ENCODE data around the gene CDCA4. TPM values are rescaled to one million over a fixed set of nuclear protein-coding genes. Genes with fewer than 3 reads are reported as not detected.

CDCA4 gene
- total and polyA plus RNA-seq, 4 donors = 7.1 to 16.6 (median 9.4) TPM

DNA sequence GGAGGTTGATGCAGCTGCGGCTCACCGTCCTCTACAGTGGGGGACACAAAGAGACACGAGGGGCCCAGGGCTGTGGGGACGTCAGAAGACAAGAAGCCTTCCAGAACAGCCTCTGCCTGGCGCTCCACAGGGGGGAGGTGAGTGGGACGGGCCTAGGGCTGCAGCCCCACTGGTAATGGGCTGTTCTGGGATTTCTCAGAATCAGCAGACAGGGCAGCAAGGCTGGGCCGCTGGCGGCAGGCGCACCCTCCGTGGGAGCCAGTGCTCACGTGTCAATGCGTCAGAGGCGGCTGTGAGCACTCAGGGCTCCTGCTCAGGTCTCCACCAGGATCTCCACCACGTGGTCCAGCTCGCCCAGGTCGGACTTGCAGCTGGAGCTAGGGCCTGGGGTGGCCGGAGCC, 10.0 kb downstream of the CDCA4 start:
- Histone ChIP-seq H3K4me1 (ENCODE audit: control insufficient read depth, insufficient read depth, low read length) (peaks cover 24% of the 10 kb centered on the region), H3K36me3 (ENCODE audit: control insufficient read depth, insufficient read depth, low read length) (peaks cover 53% of the 10 kb centered on the region), H3K4me3 (ENCODE audit: low read depth, low read length) (no peak overlapping the region), H3K9me3 (ENCODE audit: control insufficient read depth, insufficient read depth, low read length) (no peaks in the 10 kb centered on the region), H3K27me3 (ENCODE audit: control insufficient read depth, insufficient read depth, low read length) (no peaks in the 10 kb centered on the region), H3K27ac (ENCODE audit: low read depth, low read length) (no peak overlapping the region)
- no peak for DNase-seq (ENCODE audit: low read depth in 4 of 6, low spot score in 6 of 6)
- 79% methylated on average over 17 of the region's 17 CpGs for WGBS (ENCODE audit: insufficient coverage)

GRCh38 chr14:105010106-105010505, 10.8 kb downstream of the CDCA4 start:
- Histone ChIP-seq H3K9me3 (ENCODE audit: control insufficient read depth, insufficient read depth, low read length) (no peaks in the 10 kb centered on the region), H3K4me3 (ENCODE audit: low read depth, low read length) (no peak overlapping the region), H3K27me3 (ENCODE audit: control insufficient read depth, insufficient read depth, low read length) (no peaks in the 10 kb centered on the region), H3K4me1 (ENCODE audit: control insufficient read depth, insufficient read depth, low read length) (peaks cover 24% of the 10 kb centered on the region), H3K27ac (ENCODE audit: low read depth, low read length) (no peak overlapping the region), H3K36me3 (ENCODE audit: control insufficient read depth, insufficient read depth, low read length) (peaks cover 60% of the 10 kb centered on the region)
- DNase-seq (ENCODE audit: low read depth in 4 of 6, low spot score in 6 of 6) = no peak
- 91% methylated on average over 3 of the region's 4 CpGs for WGBS (ENCODE audit: insufficient coverage)

DNA sequence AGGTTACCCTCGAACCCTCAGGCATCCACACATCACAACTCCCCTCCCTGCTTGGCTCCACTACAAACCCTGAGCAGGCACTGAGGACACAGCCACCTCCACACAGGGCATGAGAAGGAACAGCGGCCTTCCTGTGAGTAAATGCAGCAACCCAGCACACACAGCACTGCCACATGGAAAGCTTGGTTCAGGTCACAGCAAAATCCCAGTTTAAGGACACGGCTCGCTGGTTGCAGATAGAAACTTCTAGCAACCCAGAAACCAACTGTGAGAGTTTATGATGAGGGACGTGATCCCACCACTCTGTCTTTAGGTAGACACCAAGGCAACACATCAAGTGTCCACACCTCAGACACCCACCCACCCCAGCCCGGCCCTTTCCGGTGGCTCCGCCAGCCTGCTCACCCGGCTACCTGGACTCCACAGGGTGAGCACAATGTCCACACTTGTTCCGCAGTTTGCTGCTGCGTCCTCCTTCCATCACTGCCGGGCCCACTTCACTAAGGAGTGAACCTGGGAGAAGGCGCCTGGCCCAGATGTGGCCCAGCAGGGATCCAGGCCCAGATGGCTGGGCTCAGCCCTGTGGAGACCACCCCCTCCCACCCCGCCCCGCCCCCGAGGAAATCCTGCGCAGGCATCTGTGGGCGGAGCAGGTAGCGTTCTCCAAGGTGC, 13.2 kb downstream of the CDCA4 start:
- Histone ChIP-seq H3K36me3 (ENCODE audit: control insufficient read depth, insufficient read depth, low read length) (peaks cover 58% of the 10 kb centered on the region), H3K27ac (ENCODE audit: low read depth, low read length) (no peak overlapping the region), H3K9me3 (ENCODE audit: control insufficient read depth, insufficient read depth, low read length) (no peaks in the 10 kb centered on the region), H3K4me3 (ENCODE audit: low read depth, low read length) (no peak overlapping the region), H3K4me1 (ENCODE audit: control insufficient read depth, insufficient read depth, low read length) (peaks cover 10% of the 10 kb centered on the region), H3K27me3 (ENCODE audit: control insufficient read depth, insufficient read depth, low read length) (no peaks in the 10 kb centered on the region)
- DNase-seq (ENCODE audit: low read depth in 4 of 6, low spot score in 6 of 6) = no peak
- 88% methylated on average over 17 of the region's 19 CpGs for WGBS (ENCODE audit: insufficient coverage)

DNA sequence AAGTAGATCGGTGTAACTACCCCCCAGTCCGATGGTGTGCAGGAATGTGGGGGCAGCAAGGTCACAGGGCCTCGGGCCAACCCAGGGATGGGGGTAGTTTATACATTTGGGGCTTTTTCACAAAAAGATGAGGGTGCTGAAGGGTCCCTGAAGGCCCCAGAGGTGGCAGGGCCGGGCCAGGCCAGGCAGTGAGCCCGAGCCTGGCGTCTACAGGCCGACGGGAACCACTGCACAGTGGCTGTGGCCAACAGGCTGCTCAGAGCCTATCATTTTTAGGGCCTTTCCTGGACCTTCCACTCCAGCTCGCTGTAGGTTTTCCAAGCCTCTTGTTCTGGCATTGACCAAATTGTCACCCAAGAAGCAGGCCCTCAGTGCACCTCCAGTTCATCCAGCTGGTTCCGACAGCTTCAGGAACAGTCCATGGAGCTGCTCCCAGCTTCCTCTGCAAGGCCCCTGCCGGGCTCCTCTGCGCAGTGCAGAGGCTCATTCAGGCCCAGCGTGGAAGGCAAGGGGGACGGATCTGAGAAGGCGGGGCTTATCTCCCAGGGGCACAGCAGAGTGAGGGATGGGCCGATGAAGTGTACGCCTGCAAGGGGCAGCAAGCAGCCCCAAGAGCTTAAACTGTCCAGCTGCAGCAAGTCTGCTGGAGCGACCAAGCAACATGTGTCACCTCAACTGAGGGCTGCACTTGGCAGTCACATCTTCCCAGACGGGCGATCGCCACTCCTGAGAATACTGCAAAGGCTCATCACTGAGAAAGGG, 13.9 kb downstream of the CDCA4 start:
- WGBS (ENCODE audit: insufficient coverage) = 66% methylated on average over 21 of the region's 21 CpGs

GRCh38 chr14:105005929-105006830, 14.7 kb downstream of the CDCA4 start:
- Histone ChIP-seq H3K4me1 (ENCODE audit: control insufficient read depth, insufficient read depth, low read length) (no peaks in the 10 kb centered on the region), H3K4me3 (ENCODE audit: low read depth, low read length) (no peak overlapping the region), H3K9me3 (ENCODE audit: control insufficient read depth, insufficient read depth, low read length) (no peaks in the 10 kb centered on the region), H3K36me3 (ENCODE audit: control insufficient read depth, insufficient read depth, low read length) (peaks cover 44% of the 10 kb centered on the region), H3K27ac (ENCODE audit: low read depth, low read length) (no peak overlapping the region), H3K27me3 (ENCODE audit: control insufficient read depth, insufficient read depth, low read length) (no peaks in the 10 kb centered on the region)
- 89% methylated on average over 16 of the region's 21 CpGs for WGBS (ENCODE audit: insufficient coverage)
- DNase-seq (ENCODE audit: low read depth in 4 of 6, low spot score in 6 of 6) = no peak

More for the DNA sequence above, 13.9 kb downstream of the CDCA4 start:
- H3K36me3 ChIP-seq (ENCODE audit: control insufficient read depth, insufficient read depth, low read length) = peaks cover 52% of the 10 kb centered on the region
- H3K4me1 ChIP-seq (ENCODE audit: control insufficient read depth, insufficient read depth, low read length) = peaks cover 3% of the 10 kb centered on the region
- H3K27me3 ChIP-seq (ENCODE audit: control insufficient read depth, insufficient read depth, low read length) = no peaks in the 10 kb centered on the region
- no peaks in the 10 kb centered on the region for H3K9me3 ChIP-seq (ENCODE audit: control insufficient read depth, insufficient read depth, low read length)
- H3K27ac ChIP-seq (ENCODE audit: low read depth, low read length) = no peak overlapping the region
- no peak for DNase-seq (ENCODE audit: low read depth in 4 of 6, low spot score in 6 of 6)
- H3K4me3 ChIP-seq (ENCODE audit: low read depth, low read length) = no peak overlapping the region

DNA sequence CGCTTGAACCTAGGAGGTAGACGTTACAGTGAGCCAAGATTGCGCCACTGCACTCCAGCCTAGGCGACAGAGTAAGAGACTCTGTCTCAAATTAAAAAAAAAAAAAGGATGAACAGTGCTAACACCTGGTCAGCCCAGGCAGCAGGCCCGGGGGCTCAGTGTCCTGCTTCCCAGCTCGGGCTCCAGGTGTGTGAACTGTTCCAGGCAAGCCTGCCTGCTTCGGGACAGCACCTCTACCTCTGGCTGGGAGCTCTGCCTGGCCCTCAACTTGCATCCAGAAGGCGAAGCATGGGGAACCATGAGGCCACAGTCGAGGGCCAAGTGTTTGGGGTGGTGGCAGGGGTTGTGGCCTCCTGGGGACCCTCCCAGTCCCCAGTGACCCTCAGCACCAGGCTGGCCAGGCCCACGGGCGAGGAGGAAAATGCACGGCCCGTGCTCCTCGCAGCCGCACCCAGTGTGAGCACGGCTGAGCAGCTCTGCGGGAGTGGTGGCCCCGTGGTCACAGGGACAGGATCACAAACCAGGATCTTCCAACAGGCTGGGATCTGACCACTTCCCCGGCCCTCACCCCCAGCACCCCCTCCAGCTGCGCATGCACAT, 15.5 kb downstream of the CDCA4 start:
- 91% methylated on average over 17 of the region's 20 CpGs for WGBS (ENCODE audit: insufficient coverage)
- no peaks in the 10 kb centered on the region for H3K9me3 ChIP-seq (ENCODE audit: control insufficient read depth, insufficient read depth, low read length)
- no peak overlapping the region for H3K4me3 ChIP-seq (ENCODE audit: low read depth, low read length)
- H3K4me1 ChIP-seq (ENCODE audit: control insufficient read depth, insufficient read depth, low read length) = no peaks in the 10 kb centered on the region
- no peaks in the 10 kb centered on the region for H3K27me3 ChIP-seq (ENCODE audit: control insufficient read depth, insufficient read depth, low read length)
- peaks cover 38% of the 10 kb centered on the region for H3K36me3 ChIP-seq (ENCODE audit: control insufficient read depth, insufficient read depth, low read length)
- no peak for DNase-seq (ENCODE audit: low read depth in 4 of 6, low spot score in 6 of 6)
- no peak overlapping the region for H3K27ac ChIP-seq (ENCODE audit: low read depth, low read length)

- Histone ChIP-seq H3K27ac (ENCODE audit: low read depth, low read length) (no peak overlapping the region), H3K4me1 (ENCODE audit: control insufficient read depth, insufficient read depth, low read length) (no peaks in the 10 kb centered on the region), H3K4me3 (ENCODE audit: low read depth, low read length) (no peak overlapping the region), H3K36me3 (ENCODE audit: control insufficient read depth, insufficient read depth, low read length) (peaks cover 36% of the 10 kb centered on the region), H3K9me3 (ENCODE audit: control insufficient read depth, insufficient read depth, low read length) (no peaks in the 10 kb centered on the region), H3K27me3 (ENCODE audit: control insufficient read depth, insufficient read depth, low read length) (no peaks in the 10 kb centered on the region)
- 71% methylated on average over 3 of the region's 3 CpGs for WGBS (ENCODE audit: insufficient coverage)
- DNase-seq (ENCODE audit: low read depth in 4 of 6, low spot score in 6 of 6) = no peak
Measured at GRCh38 chr14:104999361-104999760, 21.5 kb downstream of the CDCA4 start.

GRCh38 chr14:104998801-104999200, 22.1 kb downstream of the CDCA4 start:
- Histone ChIP-seq H3K4me3 (ENCODE audit: low read depth, low read length) (no peak overlapping the region), H3K4me1 (ENCODE audit: control insufficient read depth, insufficient read depth, low read length) (no peaks in the 10 kb centered on the region), H3K9me3 (ENCODE audit: control insufficient read depth, insufficient read depth, low read length) (no peaks in the 10 kb centered on the region), H3K27ac (ENCODE audit: low read depth, low read length) (no peak overlapping the region), H3K36me3 (ENCODE audit: control insufficient read depth, insufficient read depth, low read length) (peaks cover 41% of the 10 kb centered on the region), H3K27me3 (ENCODE audit: control insufficient read depth, insufficient read depth, low read length) (no peaks in the 10 kb centered on the region)
- WGBS (ENCODE audit: insufficient coverage) = 85% methylated on average over 4 of the region's 5 CpGs
- DNase-seq (ENCODE audit: low read depth in 4 of 6, low spot score in 6 of 6) = no peak

- no peaks in the 10 kb centered on the region for H3K4me1 ChIP-seq (ENCODE audit: control insufficient read depth, insufficient read depth, low read length)
- H3K27ac ChIP-seq (ENCODE audit: low read depth, low read length) = no peak overlapping the region
- H3K36me3 ChIP-seq (ENCODE audit: control insufficient read depth, insufficient read depth, low read length) = peaks cover 64% of the 10 kb centered on the region
- H3K4me3 ChIP-seq (ENCODE audit: low read depth, low read length) = no peak overlapping the region
- no peaks in the 10 kb centered on the region for H3K9me3 ChIP-seq (ENCODE audit: control insufficient read depth, insufficient read depth, low read length)
- DNase-seq (ENCODE audit: low read depth in 4 of 6, low spot score in 6 of 6) = no peak
- H3K27me3 ChIP-seq (ENCODE audit: control insufficient read depth, insufficient read depth, low read length) = no peaks in the 10 kb centered on the region
- WGBS (ENCODE audit: insufficient coverage) = 91% methylated on average over 13 of the region's 13 CpGs
Measured at GRCh38 chr14:104996483-104996882, 24.4 kb downstream of the CDCA4 start.

All from spinal cord (tissue), 10 donors.